Neural progenitor cell (in vitro differentiated cells): ENCODE data around the gene PDLIM1.

Experiments used
- CTCF ChIP-seq: fragments of 200-600 bp; sonication (generic); IDR thresholded peaks from 2 replicates; pipeline ENCODE4 v1.5.1; 2017; ENCODE audit warnings: antibody characterized with exemption, mild to moderate bottlenecking
- EZH2phosphoT487 ChIP-seq: fragments of 200-600 bp; sonication (generic); IDR thresholded peaks from 2 replicates; pipeline ENCODE4 v1.6.1; 2017; ENCODE audit warnings: antibody characterized with exemption

- TF ChIP-seq CTCF, result no peak
- TF ChIP-seq EZH2phosphoT487, result no peak
Observed at GRCh38 chr10:95187617-95188016, 103.2 kb downstream of the PDLIM1 start.
